Esophagus muscularis mucosa (tissue), 3 donors: ENCODE measurements around the gene WNT8B.

Experiments
- CTCF ChIP-seq, 3 experiments: fragments of 200-600 bp in 2 of 3; fragments of 450-650 bp in 1 of 3; sonication (generic) in 2 of 3; IDR thresholded peaks; one replicate each; pipeline ENCODE4 v1.5.1; 2017 to 2019; ENCODE audit warnings: antibody characterized with exemption in 3 of 3, mild to moderate bottlenecking in 2 of 3, moderate library complexity in 1 of 3
- POLR2A ChIP-seq: fragments of 450-650 bp; IDR thresholded peaks from one replicate; pipeline ENCODE4 v1.6.1; 2017; ENCODE audit warnings: antibody characterized with exemption, moderate library complexity, mild to moderate bottlenecking, low read depth
- POLR2AphosphoS5 ChIP-seq, 2 donors: sonication (generic); formaldehyde crosslinking; IDR thresholded peaks; one replicate each; pipeline ENCODE4 v1.6.1; 2017; ENCODE audit warnings: antibody characterized with exemption in 2 of 2

- TF ChIP-seq POLR2A (no peak), CTCF (IDR thresholded peaks at IDR 0.05) (no peak), POLR2AphosphoS5 (IDR thresholded peaks at IDR 0.05) (no peak)
These were observed 40.2 kb downstream of the WNT8B start for GRCh38 chr10:100502926-100503494.
